ENCODE results near the gene DROSHA.

DROSHA gene

DNA sequence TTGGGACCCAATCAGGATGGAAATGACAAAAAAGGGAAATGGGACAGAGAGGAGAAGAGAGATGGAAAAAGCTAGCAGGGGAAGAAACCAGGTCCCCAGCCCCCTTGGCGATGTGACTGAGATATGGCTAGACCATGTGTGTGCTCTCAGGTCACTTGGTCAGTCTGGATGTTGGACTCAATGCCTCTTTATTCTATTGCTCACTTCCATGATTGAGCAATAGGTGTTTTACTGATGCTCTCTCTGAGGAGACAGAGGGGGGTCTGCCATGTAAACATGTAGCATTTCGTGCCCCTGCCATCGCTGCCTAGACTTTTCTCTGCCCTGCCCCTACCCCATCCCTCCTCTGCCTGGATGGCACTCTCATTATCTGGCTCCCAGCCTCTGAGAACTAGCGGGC lies 150.6 kb downstream of the DROSHA start:
- H3K4me3 ChIP-seq (replicated peaks; ENCODE audit: low read depth, low read length) = no peak overlapping the region
- TF ChIP-seq, protein P1, sequence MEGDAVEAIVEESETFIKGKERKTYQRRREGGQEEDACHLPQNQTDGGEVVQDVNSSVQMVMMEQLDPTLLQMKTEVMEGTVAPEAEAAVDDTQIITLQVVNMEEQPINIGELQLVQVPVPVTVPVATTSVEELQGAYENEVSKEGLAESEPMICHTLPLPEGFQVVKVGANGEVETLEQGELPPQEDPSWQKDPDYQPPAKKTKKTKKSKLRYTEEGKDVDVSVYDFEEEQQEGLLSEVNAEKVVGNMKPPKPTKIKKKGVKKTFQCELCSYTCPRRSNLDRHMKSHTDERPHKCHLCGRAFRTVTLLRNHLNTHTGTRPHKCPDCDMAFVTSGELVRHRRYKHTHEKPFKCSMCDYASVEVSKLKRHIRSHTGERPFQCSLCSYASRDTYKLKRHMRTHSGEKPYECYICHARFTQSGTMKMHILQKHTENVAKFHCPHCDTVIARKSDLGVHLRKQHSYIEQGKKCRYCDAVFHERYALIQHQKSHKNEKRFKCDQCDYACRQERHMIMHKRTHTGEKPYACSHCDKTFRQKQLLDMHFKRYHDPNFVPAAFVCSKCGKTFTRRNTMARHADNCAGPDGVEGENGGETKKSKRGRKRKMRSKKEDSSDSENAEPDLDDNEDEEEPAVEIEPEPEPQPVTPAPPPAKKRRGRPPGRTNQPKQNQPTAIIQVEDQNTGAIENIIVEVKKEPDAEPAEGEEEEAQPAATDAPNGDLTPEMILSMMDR (IDR thresholded peaks at IDR 0.05; ENCODE audit: low read depth, low read length, missing control alignments) = no peak
- no peak for DNase-seq (ENCODE audit: extremely low read depth, low read depth)

DNA sequence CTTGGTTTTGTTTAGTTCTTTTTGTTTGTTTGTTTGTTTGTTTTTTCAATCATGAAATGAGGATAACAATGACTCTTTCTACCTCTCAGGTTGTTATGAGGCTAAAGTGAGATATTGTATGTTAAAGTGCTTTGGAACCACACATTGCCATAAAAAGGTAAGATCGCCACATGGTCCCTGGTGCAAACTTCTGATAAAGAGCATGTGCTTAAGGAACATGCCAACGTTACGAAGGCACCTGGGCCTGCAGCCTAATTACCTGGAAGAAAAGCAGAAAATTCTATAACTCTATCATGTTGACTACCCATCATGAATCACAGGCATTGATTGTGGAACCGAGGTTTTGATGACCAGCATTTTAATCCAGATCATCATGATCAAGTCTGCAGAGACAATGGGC lies 151.8 kb downstream of the DROSHA start:
- no peak for DNase-seq (ENCODE audit: extremely low read depth, low read depth)
- no peak overlapping the region for H3K4me3 ChIP-seq (replicated peaks; ENCODE audit: low read depth, low read length)
- TF ChIP-seq, protein P1 (IDR thresholded peaks at IDR 0.05; ENCODE audit: low read depth, low read length, missing control alignments) = no peak

DNA sequence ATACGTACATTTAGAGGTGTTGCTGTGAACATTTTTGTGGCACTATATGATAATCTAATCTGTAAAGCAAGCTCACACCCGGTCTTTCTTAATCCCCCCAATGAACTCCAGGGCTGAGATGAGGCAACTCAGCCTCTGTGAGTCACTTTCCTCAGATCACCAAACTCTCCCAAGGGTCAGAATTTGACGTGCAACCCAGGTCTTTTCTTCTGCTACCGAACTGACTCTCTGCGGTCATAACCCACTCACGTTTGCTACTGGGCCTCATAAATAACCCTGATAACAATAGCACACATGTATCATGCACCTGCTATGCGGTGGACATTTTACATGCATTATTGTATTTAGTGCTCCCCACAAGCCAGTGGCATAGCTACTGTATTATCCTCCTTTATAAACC lies 153.1 kb downstream of the DROSHA start:
- H3K4me3 ChIP-seq (replicated peaks; ENCODE audit: low read depth, low read length) = no peak overlapping the region
- no peak for DNase-seq (ENCODE audit: extremely low read depth, low read depth)
- TF ChIP-seq, protein P1 (IDR thresholded peaks at IDR 0.05; ENCODE audit: low read depth, low read length, missing control alignments) = no peak

DNA sequence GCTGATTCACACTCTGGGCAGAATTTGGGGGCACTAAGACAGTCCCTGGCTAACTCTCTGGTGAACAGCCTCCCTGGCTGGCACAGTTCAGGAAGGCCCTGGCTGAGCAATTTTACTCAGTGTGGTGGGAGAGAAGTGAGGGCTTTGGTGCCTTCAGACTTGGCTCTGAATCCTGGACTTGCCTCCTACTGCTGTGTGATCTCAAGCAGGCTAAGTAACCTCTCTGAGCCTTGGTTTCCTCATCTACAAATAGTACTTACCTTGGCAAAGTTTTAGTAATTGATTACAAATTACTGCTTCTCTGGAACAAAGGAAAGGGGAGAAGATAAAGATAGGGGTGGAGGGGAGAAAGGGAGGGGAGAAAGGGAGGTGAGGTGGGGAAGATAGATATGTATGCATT lies 153.8 kb downstream of the DROSHA start:
- H3K4me3 ChIP-seq (replicated peaks; ENCODE audit: low read depth, low read length) = no peak overlapping the region
- TF ChIP-seq, protein P1 (IDR thresholded peaks at IDR 0.05; ENCODE audit: low read depth, low read length, missing control alignments) = no peak
- DNase-seq (ENCODE audit: extremely low read depth, low read depth) = no peak

DNA sequence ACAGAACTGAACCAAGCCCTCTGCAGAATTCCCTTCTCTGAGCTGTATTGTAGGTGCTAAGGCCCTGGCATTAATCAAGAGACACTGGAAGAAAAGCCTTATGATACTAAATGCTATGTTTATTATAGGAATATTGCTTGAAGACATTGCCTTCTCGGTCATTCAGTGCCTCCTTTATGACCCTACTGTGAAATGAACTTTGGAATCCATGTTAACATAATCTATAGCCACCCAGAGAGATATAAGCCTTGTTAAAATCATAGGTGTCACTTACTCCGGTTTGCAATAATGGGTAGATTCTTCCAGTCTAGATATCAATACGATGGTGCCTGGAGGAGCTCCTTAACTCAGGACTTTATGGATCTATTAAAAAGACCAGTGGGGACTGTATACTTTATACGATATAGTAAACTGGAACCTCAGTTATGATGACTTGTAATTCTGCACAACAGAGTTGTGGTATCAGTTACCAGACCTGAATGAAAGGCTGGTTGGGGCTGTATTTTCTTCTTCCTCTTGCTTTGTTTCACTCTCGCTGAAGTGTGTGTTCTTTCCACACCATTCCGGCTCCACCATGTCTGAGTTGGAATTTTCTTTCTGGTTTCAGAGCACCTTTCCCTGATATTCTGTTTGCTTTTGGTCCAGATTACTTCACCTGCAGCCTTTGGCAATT lies 154.5 kb downstream of the DROSHA start:
- DNase-seq (ENCODE audit: extremely low read depth, low read depth) = no peak
- TF ChIP-seq, protein P1 (IDR thresholded peaks at IDR 0.05; ENCODE audit: low read depth, low read length, missing control alignments) = no peak

DNA sequence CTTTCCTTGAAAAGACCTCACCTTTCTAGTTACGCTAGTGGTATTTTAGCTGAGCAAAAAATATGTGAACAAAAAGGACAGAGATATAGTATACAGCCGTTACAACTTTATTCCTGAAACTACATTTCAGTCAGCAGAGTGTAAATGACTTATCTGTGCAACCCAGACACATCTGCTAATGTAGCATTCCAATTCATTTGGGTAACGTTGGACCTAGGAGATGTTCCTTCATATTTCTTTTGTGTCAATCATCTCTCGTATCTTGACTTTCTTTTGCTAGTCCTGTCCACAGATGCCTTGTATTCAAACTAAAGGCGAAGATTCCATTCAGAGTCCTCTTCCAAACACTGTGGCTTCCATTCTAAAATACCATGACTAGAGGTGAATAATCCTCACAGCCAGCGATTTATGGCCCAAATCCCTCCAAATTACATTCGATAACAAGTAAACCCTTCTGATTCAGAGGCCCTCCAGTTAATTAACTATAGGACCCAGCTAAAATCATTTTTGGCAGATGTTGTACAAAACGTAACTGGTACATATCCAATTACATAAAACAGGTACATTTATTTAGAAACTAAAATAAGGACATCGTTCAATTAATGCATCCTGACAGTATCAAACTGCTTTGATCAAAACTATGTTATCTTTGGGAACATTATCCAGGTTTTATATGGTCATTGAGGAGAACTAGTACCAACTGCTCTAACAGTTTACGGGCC lies 155.7 kb downstream of the DROSHA start:
- TF ChIP-seq, protein P1 (IDR thresholded peaks at IDR 0.05; ENCODE audit: low read depth, low read length, missing control alignments) = no peak
- H3K4me3 ChIP-seq (replicated peaks; ENCODE audit: low read depth, low read length) = no peak overlapping the region
- DNase-seq (ENCODE audit: extremely low read depth, low read depth) = no peak

More for the DNA sequence above, 154.5 kb downstream of the DROSHA start:
- no peak overlapping the region for H3K4me3 ChIP-seq (replicated peaks; ENCODE audit: low read depth, low read length)

Measured in HFF-Myc (cell line).